ENCODE measurements around the gene CDK10. TPM values are rescaled to one million over a fixed set of nuclear protein-coding genes. Genes with fewer than 3 reads are reported as not detected.
"Not testable (repeated sequence)": the region's sequence is repeated elsewhere in the genome, so short reads cannot be mapped to it uniquely, and the experiment has no call there.

The CDK10 gene
- total and polyA plus RNA-seq, 8 donors: 74.8 to 160 (median 105) TPM

DNA sequence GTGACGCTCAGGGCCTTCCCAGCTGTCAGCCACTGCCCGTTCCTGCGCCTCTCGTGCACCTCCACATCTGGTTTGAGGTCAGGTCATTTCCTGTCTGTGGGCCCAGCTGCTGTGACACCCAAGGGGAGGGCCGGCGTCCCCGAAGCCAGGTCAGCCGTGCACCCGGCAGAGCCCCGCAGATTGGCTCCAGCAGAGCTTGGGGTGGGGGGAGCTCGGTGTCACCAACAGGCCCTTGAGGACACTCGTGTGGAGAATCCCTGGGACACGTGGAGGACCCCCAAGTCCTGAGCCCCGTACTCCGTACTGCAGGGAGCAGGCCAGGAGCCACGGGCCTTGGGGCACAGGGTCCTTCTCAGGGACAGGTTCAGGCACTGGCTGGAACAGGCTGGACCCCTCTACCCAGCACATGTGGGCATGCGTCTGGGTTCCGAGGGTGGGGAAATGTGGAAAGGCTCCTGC is 10.2 kb downstream of the CDK10 start:
- intact Hi-C loops (cut with DNase I): no loop called here

GRCh38 chr16:89697161-89697615 is 10.7 kb downstream of the CDK10 start:
- DNase-seq: peak in 1 of 4 donors; percentile 79
- Histone ChIP-seq H3K27ac (no peak overlapping the region), H3K36me3 (peaks cover 0 to 62% of the 10 kb centered on the region in 2 donors), H3K4me3 (no peak overlapping the region), H3K4me1 (peaks cover 6 to 31% of the 10 kb centered on the region in 2 donors), H3K9me3 (no peaks in the 10 kb centered on the region), H3K27me3 (no peaks in the 10 kb centered on the region)
- intact Hi-C loops (cut with DNase I): no loop called here
- TF ChIP-seq, protein P1, sequence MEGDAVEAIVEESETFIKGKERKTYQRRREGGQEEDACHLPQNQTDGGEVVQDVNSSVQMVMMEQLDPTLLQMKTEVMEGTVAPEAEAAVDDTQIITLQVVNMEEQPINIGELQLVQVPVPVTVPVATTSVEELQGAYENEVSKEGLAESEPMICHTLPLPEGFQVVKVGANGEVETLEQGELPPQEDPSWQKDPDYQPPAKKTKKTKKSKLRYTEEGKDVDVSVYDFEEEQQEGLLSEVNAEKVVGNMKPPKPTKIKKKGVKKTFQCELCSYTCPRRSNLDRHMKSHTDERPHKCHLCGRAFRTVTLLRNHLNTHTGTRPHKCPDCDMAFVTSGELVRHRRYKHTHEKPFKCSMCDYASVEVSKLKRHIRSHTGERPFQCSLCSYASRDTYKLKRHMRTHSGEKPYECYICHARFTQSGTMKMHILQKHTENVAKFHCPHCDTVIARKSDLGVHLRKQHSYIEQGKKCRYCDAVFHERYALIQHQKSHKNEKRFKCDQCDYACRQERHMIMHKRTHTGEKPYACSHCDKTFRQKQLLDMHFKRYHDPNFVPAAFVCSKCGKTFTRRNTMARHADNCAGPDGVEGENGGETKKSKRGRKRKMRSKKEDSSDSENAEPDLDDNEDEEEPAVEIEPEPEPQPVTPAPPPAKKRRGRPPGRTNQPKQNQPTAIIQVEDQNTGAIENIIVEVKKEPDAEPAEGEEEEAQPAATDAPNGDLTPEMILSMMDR (IDR thresholded peaks at IDR 0.05): no peak
- ATAC-seq: no peak

More for the DNA sequence above, 10.2 kb downstream of the CDK10 start:
- TF ChIP-seq, protein P1 (IDR thresholded peaks at IDR 0.05): no peak
- no peak overlapping the region for H3K4me3 ChIP-seq
- no peak for ATAC-seq
- H3K4me1 ChIP-seq: peaks cover 6 to 27% of the 10 kb centered on the region in 2 donors
- H3K9me3 ChIP-seq: no peaks in the 10 kb centered on the region
- no peak overlapping the region for H3K27ac ChIP-seq
- peak in 1 of 4 donors; percentile 73 for DNase-seq
- no peaks in the 10 kb centered on the region for H3K27me3 ChIP-seq
- H3K36me3 ChIP-seq: peaks cover 0 to 67% of the 10 kb centered on the region in 2 donors

- Histone ChIP-seq H3K4me1 (peaks cover 6 to 35% of the 10 kb centered on the region in 2 donors), H3K4me3 (no peak overlapping the region), H3K36me3 (peaks cover 0 to 56% of the 10 kb centered on the region in 2 donors), H3K27ac (no peak overlapping the region), H3K27me3 (no peaks in the 10 kb centered on the region), H3K9me3 (no peaks in the 10 kb centered on the region)
- TF ChIP-seq, protein P1 (IDR thresholded peaks at IDR 0.05): no peak
- no peak for ATAC-seq
- DNase-seq: peak in 1 of 4 donors; percentile 73
- intact Hi-C loops (cut with DNase I): no loop called here
Measured at GRCh38 chr16:89697616-89698331, 11.3 kb downstream of the CDK10 start.

- H3K27me3 ChIP-seq; intact Hi-C loops (cut with DNase I): not testable (repeated sequence)
Measured at GRCh38 chr16:89698717-89699116, 12.2 kb downstream of the CDK10 start.

DNA sequence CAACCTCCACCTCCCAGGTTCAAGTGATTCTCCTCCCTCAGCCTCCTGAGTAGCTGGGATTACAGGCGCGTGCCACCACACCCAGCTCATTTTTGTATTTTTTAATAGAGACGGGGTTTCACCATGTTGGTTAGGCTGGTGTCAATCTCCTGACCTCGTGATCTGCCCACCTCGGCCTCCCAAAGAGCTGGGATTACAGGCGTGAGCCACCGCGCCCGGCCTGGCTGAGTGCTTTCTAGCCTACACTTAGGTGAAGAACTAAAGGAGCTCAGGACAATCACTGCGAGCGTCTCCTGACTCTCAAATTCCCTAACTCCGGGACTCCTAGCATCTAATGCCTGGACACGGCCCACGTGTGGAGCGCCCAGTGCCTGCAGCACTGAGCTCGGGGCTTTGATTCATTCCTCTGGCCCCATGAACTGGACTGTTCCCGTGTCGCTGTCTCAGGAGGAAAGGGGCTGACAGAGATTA is 13.2 kb downstream of the CDK10 start:
- DNase-seq; ATAC-seq; H3K9me3 ChIP-seq; intact Hi-C loops (cut with DNase I); H3K27me3 ChIP-seq: not testable (repeated sequence)
- Histone ChIP-seq H3K4me1 (peaks cover 6 to 35% of the 10 kb centered on the region in 2 donors), H3K27ac (peak overlapping the region in 1 of 2 donors; percentile 88), H3K36me3 (peaks cover 0 to 37% of the 10 kb centered on the region in 2 donors), H3K4me3 (peak overlapping the region in 1 of 2 donors; percentile 68)

More at GRCh38 chr16:89698717-89699116, 12.2 kb downstream of the CDK10 start:
- H3K9me3 ChIP-seq, H3K4me3 ChIP-seq, ATAC-seq, H3K27ac ChIP-seq: not testable (repeated sequence)
- peaks cover 6 to 35% of the 10 kb centered on the region in 2 donors for H3K4me1 ChIP-seq
- peaks cover 0 to 47% of the 10 kb centered on the region in 2 donors for H3K36me3 ChIP-seq
- peak in 1 of 4 donors; percentile 5 for DNase-seq

DNA sequence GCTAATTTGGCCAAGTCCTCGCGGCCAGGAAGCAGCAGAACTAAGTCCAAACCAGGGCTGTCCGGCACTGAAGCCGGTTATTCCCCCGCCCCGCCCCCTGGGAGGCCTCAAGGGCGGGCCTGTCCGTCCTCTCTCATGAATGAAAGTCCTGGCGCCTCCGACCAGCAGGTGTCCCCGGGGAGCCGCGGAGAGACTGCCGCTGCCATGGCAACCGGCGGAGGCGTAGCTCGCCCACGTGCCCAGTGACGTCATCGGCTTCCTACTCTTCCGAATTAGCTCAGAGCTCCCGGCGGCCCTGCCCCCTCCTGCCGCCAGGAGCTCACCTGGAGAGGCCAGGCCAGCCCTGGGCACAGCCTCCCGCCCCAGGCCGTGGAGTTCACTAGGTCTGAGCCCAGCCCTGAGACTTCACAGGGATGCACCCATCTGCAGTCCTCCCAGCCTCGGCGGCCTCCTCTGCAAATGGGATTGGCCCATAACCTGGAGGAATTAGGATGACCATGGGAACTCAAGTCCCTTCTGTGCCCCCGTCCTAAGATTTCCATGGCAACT is 13.7 kb downstream of the CDK10 start:
- peak overlapping the region; percentile 82 to 88 for H3K27ac ChIP-seq
- H3K9me3 ChIP-seq: no peaks in the 10 kb centered on the region
- intact Hi-C loops (cut with DNase I): no loop called here
- peak overlapping the region; percentile 66 to 68 for H3K4me3 ChIP-seq
- DNase-seq: peak; percentile 95 to 100 (median 100)
- ATAC-seq: peak; percentile 73
- no peaks in the 10 kb centered on the region for H3K27me3 ChIP-seq
- TF ChIP-seq, protein P1 (IDR thresholded peaks at IDR 0.05): peak; percentile 68 to 95
- H3K36me3 ChIP-seq: peaks cover 0 to 32% of the 10 kb centered on the region in 2 donors
- peaks cover 6 to 35% of the 10 kb centered on the region in 2 donors for H3K4me1 ChIP-seq

All from left lung (tissue), 10 donors.